Upper lobe of right lung (tissue), 1 donor: ENCODE measurements around the gene MRPL53. TPM values are rescaled to one million over a fixed set of nuclear protein-coding genes. Genes with fewer than 3 reads are reported as not detected.

Experiments used
- ATAC-seq: fragments of 200-7000 bp; cut with Tn5 transposase; one replicate; pipeline ENCODE4 v1.9.1; 2020; ENCODE audit warnings: mild to moderate bottlenecking, moderate library complexity
- DNase-seq: peaks from one replicate; pipeline ENCODE4 v3.0.0-alpha.2; 2020
- H3K27ac ChIP-seq: fragments of 200-600 bp; one replicate; pipeline ENCODE4 v1.8.0; 2022
- H3K27me3 ChIP-seq: fragments of 200-600 bp; one replicate; pipeline ENCODE4 v1.8.0; 2022; ENCODE audit warnings: mild to moderate bottlenecking
- H3K36me3 ChIP-seq: fragments of 200-600 bp; one replicate; pipeline ENCODE4 v1.8.0; 2022
- H3K4me1 ChIP-seq: fragments of 200-600 bp; one replicate; pipeline ENCODE4 v1.8.0; 2022
- H3K4me3 ChIP-seq: fragments of 200-600 bp; one replicate; pipeline ENCODE4 v1.8.0; 2022; ENCODE audit warnings: mild to moderate bottlenecking
- H3K9me3 ChIP-seq: fragments of 200-600 bp; one replicate; pipeline ENCODE4 v1.8.0; 2022
- CTCF ChIP-seq: fragments of 200-600 bp; IDR thresholded peaks from one replicate; pipeline ENCODE4 v1.8.0; 2022; ENCODE audit warnings: antibody characterized with exemption
- intact Hi-C: fragments of 100-400 bp; cut with DNase I; formaldehyde crosslinking; loops from one replicate; pipeline ENCODE4 v1.11.0; 2022
- total RNA-seq: library from RNA; stranded (reverse); fragmentation: NEBNext Ultra II Directional; extraction: Animal tissue kit (Norgen Biotek cat#: 25700); gene quantifications from one replicate; pipeline ENCODE4 v1.2.1, GENCODE V29; 2021
- donor health status: DM: no; HTN: yes; CAD: no; lungs with severe emphysema.

MRPL53 gene
- total RNA-seq, 1 donor from 2014 or later: 73.1 TPM

- DNase-seq (no peak), ATAC-seq (no peak)
- Histone ChIP-seq H3K4me3 (peak overlapping the region; percentile 44), H3K36me3 (peaks cover 17% of the 10 kb centered on the region), H3K27me3 (peaks cover 41% of the 10 kb centered on the region), H3K9me3 (no peaks in the 10 kb centered on the region), H3K4me1 (peaks cover 25% of the 10 kb centered on the region), H3K27ac (no peak overlapping the region)
- TF ChIP-seq CTCF: no peak
- intact Hi-C loops: loop anchor here (10.0 kb wide), 1 partner anchor 88 kb away; no protein-coding TSS in a partner anchor
These were observed 24.7 kb upstream of the MRPL53 start for GRCh38 chr2:74496997-74497776.

- no peak for TF ChIP-seq CTCF
- DNase-seq (no peak), ATAC-seq (no peak)
- intact Hi-C loops: loop anchor here (10.0 kb wide), 1 partner anchor 89 kb away; no protein-coding TSS in a partner anchor
- Histone ChIP-seq H3K4me3 (no peak overlapping the region), H3K27ac (no peak overlapping the region), H3K27me3 (peaks cover 34% of the 10 kb centered on the region), H3K36me3 (peaks cover 34% of the 10 kb centered on the region), H3K9me3 (no peaks in the 10 kb centered on the region), H3K4me1 (peaks cover 22% of the 10 kb centered on the region)
These were observed 23.0 kb upstream of the MRPL53 start for GRCh38 chr2:74495440-74495839.

- intact Hi-C loops: loop anchor here (10.0 kb wide), 1 partner anchor 91 kb away; no protein-coding TSS in a partner anchor
- no peak for TF ChIP-seq CTCF
- Histone ChIP-seq H3K9me3 (no peaks in the 10 kb centered on the region), H3K4me1 (peaks cover 9% of the 10 kb centered on the region), H3K27ac (no peak overlapping the region), H3K27me3 (peaks cover 15% of the 10 kb centered on the region), H3K4me3 (no peak overlapping the region), H3K36me3 (peaks cover 43% of the 10 kb centered on the region)
- no peak for ATAC-seq
- no peak for DNase-seq
These were observed 21.1 kb upstream of the MRPL53 start for GRCh38 chr2:74493546-74493945.

GRCh38 chr2:74491648-74492544, 19.4 kb upstream of the MRPL53 start:
- DNase-seq: no peak
- no peaks in the 10 kb centered on the region for H3K9me3 ChIP-seq
- no peak for ATAC-seq
- no peak overlapping the region for H3K27ac ChIP-seq
- intact Hi-C loops: loop anchor here (10.0 kb wide), 1 partner anchor 93 kb away; no protein-coding TSS in a partner anchor
- no peak for TF ChIP-seq CTCF
- peaks cover 2% of the 10 kb centered on the region for H3K27me3 ChIP-seq
- H3K4me1 ChIP-seq: no peaks in the 10 kb centered on the region
- peaks cover 43% of the 10 kb centered on the region for H3K36me3 ChIP-seq
- no peak overlapping the region for H3K4me3 ChIP-seq

GRCh38 chr2:74489906-74490305, 17.4 kb upstream of the MRPL53 start:
- H3K9me3 ChIP-seq: no peaks in the 10 kb centered on the region
- H3K36me3 ChIP-seq: peaks cover 56% of the 10 kb centered on the region
- H3K4me1 ChIP-seq: no peaks in the 10 kb centered on the region
- ATAC-seq (no peak), DNase-seq (no peak)
- H3K27ac ChIP-seq: no peak overlapping the region
- H3K4me3 ChIP-seq: no peak overlapping the region
- intact Hi-C loops: loop anchor here (10.0 kb wide), 1 partner anchor 95 kb away; no protein-coding TSS in a partner anchor
- no peaks in the 10 kb centered on the region for H3K27me3 ChIP-seq
- no peak for TF ChIP-seq CTCF
